Ovary (tissue), 10 donors: ENCODE results near the gene TMTC4. TPM values are rescaled to one million over a fixed set of nuclear protein-coding genes. Genes with fewer than 3 reads are reported as not detected.

Source experiments
- DNase-seq, 5 donors: peaks; one replicate each; pipeline ENCODE4 v3.0.0-alpha.2; 2019 to 2020
- H3K27ac ChIP-seq, 2 donors: fragments of 200-600 bp; one replicate each; pipeline versions ENCODE4 v1.5.1 to v1.8.0; 2019 to 2022
- H3K27me3 ChIP-seq: fragments of 200-600 bp; one replicate; pipeline ENCODE4 v1.8.0; 2022
- H3K36me3 ChIP-seq: fragments of 200-600 bp; sonication (generic); one replicate; pipeline ENCODE4 v1.5.1; 2019
- H3K4me1 ChIP-seq: one replicate; pipeline ENCODE4 v1.8.1; 2013; ENCODE audit warnings: mild to moderate bottlenecking, moderate library complexity; ENCODE audit not compliant: insufficient read depth
- H3K4me3 ChIP-seq: fragments of 200-600 bp; sonication (generic); one replicate; pipeline ENCODE4 v1.5.1; 2017
- H3K9me3 ChIP-seq, 2 donors: fragments of 200-600 bp in 1 of 2; sonication (generic) in 1 of 2; one replicate each; pipeline versions ENCODE4 v1.5.1 to v1.8.1; 2013 to 2019; ENCODE audit warnings: mild to moderate bottlenecking in 1 of 2, moderate library complexity in 1 of 2
- CTCF ChIP-seq, 3 donors: fragments of 450-650 bp in 2 of 3; fragments of 200-600 bp in 1 of 3; IDR thresholded peaks; one replicate each; pipeline versions ENCODE4 v1.5.1 to v1.8.0; 2016 to 2022; ENCODE audit warnings: antibody characterized with exemption in 3 of 3, mild to moderate bottlenecking in 1 of 3
- EP300 ChIP-seq: sonication (generic); formaldehyde crosslinking; IDR thresholded peaks from one replicate; pipeline ENCODE4 v1.6.1; 2017; ENCODE audit warnings: antibody characterized with exemption
- POLR2A ChIP-seq: fragments of 450-650 bp; IDR thresholded peaks from one replicate; pipeline ENCODE4 v1.6.1; 2017; ENCODE audit warnings: antibody characterized with exemption, mild to moderate bottlenecking, moderate library complexity
- WGBS, 3 donors: extraction: QIAGEN DNeasy Blood & Tissue Kit in 1 of 3; methylation state at CpG; one replicate each; pipeline versions ENCODE4 v1.1.5 to v1.1.7; 2013 to 2017; 5-methylcytosine and 5-hydroxymethylcytosine counted together
- intact Hi-C, 4 donors: fragments of 100-400 bp; cut with DNase I; formaldehyde crosslinking; loops; one replicate each; pipeline versions ENCODE4 v1.11.0 to v1.15.1; 2022 to 2023
- long read RNA-seq, 3 donors: library from polyadenylated mRNA in 2 of 3; unstranded in 2 of 3; transcript quantifications; one replicate each; pipeline ENCODE4 v2.0.0 and lab custom pipeline, GENCODE V29; 2021 to 2026
- polyA plus RNA-seq, 2 donors: library from polyadenylated mRNA; stranded (reverse); fragments of 200-250 nt in 1 of 2; fragments of 350-450 nt in 1 of 2; fragmentation: Illumina TruSeq in 1 of 2; extraction: RNeasy Lipid Tissue Mini Kit (QIAGEN cat#74804) in 1 of 2; gene quantifications; one replicate each; pipeline ENCODE4 v1.2.3, GENCODE V29; 2013 to 2014
- total RNA-seq, 7 donors: library from RNA; depleted of rRNA in 2 of 7; stranded (reverse); fragments of >200 nt in 2 of 7; fragmentation: NEBNext Ultra II Directional in 3 of 7; extraction: Animal tissue kit (Norgen Biotek cat#: 25700) in 3 of 7; gene quantifications; one replicate each; pipeline versions ENCODE4 v1.1.0 to v1.2.4, GENCODE V29; 2016 to 2023
- donor health status: DM: no; HTN: no; CAD: no; lungs with moderate emphysema.
- donor health status: DM: no; HTN: no; CAD: no.
- donor health status: Bipolar disorder and iron deficiency.
- donor health status: DM: yes; HTN: yes; CAD: no.
- donor health status: DM: no; HTN: no; CAD: no.
- donor health status: DM: yes; HTN: yes; CAD: no.

The TMTC4 gene
- total RNA-seq (10 to 100 TPM in 6 of 7 donors, 1 to 10 TPM in 1; 8.7 to 22.4 (median 14.7) TPM), polyA plus RNA-seq (1 to 10 TPM; 5.9 to 9.9 TPM)
- long read RNA-seq, donor 1, transcript TMTC4-203 (18 exons, 3,483 nt) = major isoform, 6 of 24 reads
- long read RNA-seq, donor 1, partial matches to known transcripts = 14 of 24 reads
- long read RNA-seq, donor 1, other reads (novel, unspliced or antisense) = 4 of 24 reads
- long read RNA-seq, donor 2, transcript TMTC4-202 (19 exons, 3,602 nt) = major isoform, 5 of 42 reads
- long read RNA-seq, donor 2, partial matches to known transcripts = 35 of 42 reads
- long read RNA-seq, donor 2, other reads (novel, unspliced or antisense) = 0 of 42 reads
- long read RNA-seq, donor 3, transcript TMTC4-203 (18 exons, 3,483 nt) = minor isoform, 6 of 45 reads
- long read RNA-seq, donor 3, transcript TMTC4-202 (19 exons, 3,602 nt) = major isoform, 13 of 45 reads
- long read RNA-seq, donor 3, partial matches to known transcripts = 10 of 45 reads
- long read RNA-seq, donor 3, other reads (novel, unspliced or antisense) = 16 of 45 reads

- intact Hi-C loops = no loop called here
- Histone ChIP-seq H3K27me3 (no peaks in the 10 kb centered on the region), H3K4me3 (peak within 1 kb of the TSS; percentile 68), H3K4me1 (peaks cover 3% of the 10 kb centered on the region), H3K36me3 (no peaks in the 10 kb centered on the region), H3K27ac (peak within 1 kb of the TSS; percentile 42 to 93), H3K9me3 (no peaks in the 10 kb centered on the region)
- TF ChIP-seq EP300 (no peak), CTCF (IDR thresholded peaks at IDR 0.05) (no peak), POLR2A (no peak)
- DNase-seq = no peak
- 0% methylated on average over 15 to 45 of the region's 45 CpGs for WGBS, 3 donors
These were observed at the start of gene TMTC4 for GRCh38 chr13:100674572-100674871. TMTC4 (minus strand) TSS chr13:100674795; CDS start chr13:100670362, 4,433 bp downstream.

- H3K36me3 ChIP-seq = no peaks in the 10 kb centered on the region
- TF ChIP-seq POLR2A (no peak), EP300 (no peak), CTCF (IDR thresholded peaks at IDR 0.05) (no peak)
- no peak overlapping the region for H3K4me3 ChIP-seq
- DNase-seq = no peak
- intact Hi-C loops = no loop called here
- no peaks in the 10 kb centered on the region for H3K4me1 ChIP-seq
- no peaks in the 10 kb centered on the region for H3K27me3 ChIP-seq
- WGBS, 3 donors = 79 to 83% (median 80%) methylated on average over 7 of the region's 7 CpGs
- no peaks in the 10 kb centered on the region for H3K9me3 ChIP-seq
- no peak overlapping the region for H3K27ac ChIP-seq
These were observed 47.9 kb upstream of the TMTC4 start for GRCh38 chr13:100722517-100722916.

GRCh38 chr13:100721885-100722512 lies 47.4 kb upstream of the TMTC4 start:
- H3K36me3 ChIP-seq = no peaks in the 10 kb centered on the region
- H3K4me1 ChIP-seq = no peaks in the 10 kb centered on the region
- TF ChIP-seq EP300 (no peak), CTCF (IDR thresholded peaks at IDR 0.05) (no peak), POLR2A (no peak)
- no peaks in the 10 kb centered on the region for H3K9me3 ChIP-seq
- DNase-seq = no peak
- no peak overlapping the region for H3K27ac ChIP-seq
- no peak overlapping the region for H3K4me3 ChIP-seq
- WGBS, 3 donors = 17 to 19% (median 19%) methylated on average over 6 of the region's 6 CpGs
- H3K27me3 ChIP-seq = no peaks in the 10 kb centered on the region
- intact Hi-C loops = no loop called here

- Histone ChIP-seq H3K4me1 (no peaks in the 10 kb centered on the region), H3K9me3 (no peaks in the 10 kb centered on the region), H3K36me3 (no peaks in the 10 kb centered on the region), H3K27me3 (no peaks in the 10 kb centered on the region), H3K4me3 (no peak overlapping the region), H3K27ac (no peak overlapping the region)
- TF ChIP-seq EP300 (no peak), CTCF (IDR thresholded peaks at IDR 0.05) (no peak), POLR2A (no peak)
- no peak for DNase-seq
- 87 to 93% (median 91%) methylated on average over 7 of the region's 7 CpGs for whole genome bisulfite sequencing, 3 donors
- intact Hi-C loops = no loop called here
These were observed 41.0 kb upstream of the TMTC4 start for GRCh38 chr13:100715604-100716003.
